ENCODE results near the gene EFNA4. TPM values are rescaled to one million over a fixed set of nuclear protein-coding genes. Genes with fewer than 3 reads are reported as not detected.
"Not testable (repeated sequence)": the region's sequence is repeated elsewhere in the genome, so short reads cannot be mapped to it uniquely, and the experiment has no call there.

Gene EFNA4
- total RNA-seq, 1 donor from 2014 or later: 7.4 TPM

GRCh38 chr1:155116113-155116764, 52.7 kb downstream of the EFNA4 start:
- peak overlapping the region; percentile 68 for H3K27ac ChIP-seq
- peak; percentile 83 for DNase-seq
- no peak overlapping the region for H3K4me3 ChIP-seq
- no peaks in the 10 kb centered on the region for H3K9me3 ChIP-seq
- H3K27me3 ChIP-seq (ENCODE audit: low read depth): no peaks in the 10 kb centered on the region
- no peaks in the 10 kb centered on the region for H3K4me1 ChIP-seq
- no peaks in the 10 kb centered on the region for H3K36me3 ChIP-seq
- intact Hi-C loops (cut with DNase I): no loop called here
- TF ChIP-seq CTCF (IDR thresholded peaks at IDR 0.05): no peak
- peak; percentile 89 to 91 for ATAC-seq

DNA sequence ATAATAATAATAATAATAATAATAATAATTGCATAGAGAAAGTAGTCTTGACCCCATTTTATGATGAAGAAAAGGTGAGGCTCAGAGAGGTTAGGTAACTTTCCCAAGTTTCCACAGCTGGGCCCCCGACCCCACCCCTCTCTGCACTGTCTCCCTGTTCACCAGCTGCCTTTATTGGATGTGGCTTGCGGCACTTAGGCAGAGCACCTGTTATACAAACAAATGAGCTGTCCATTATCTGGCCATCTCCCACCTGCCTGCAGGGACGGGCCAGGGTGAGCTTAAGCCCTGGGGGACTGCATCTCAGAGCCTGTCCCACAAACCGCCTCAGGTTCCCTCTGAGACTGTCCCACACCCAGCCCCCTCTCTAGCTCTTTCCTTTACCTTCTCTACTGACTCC, 54.1 kb downstream of the EFNA4 start:
- Histone ChIP-seq H3K9me3 (no peaks in the 10 kb centered on the region), H3K4me3 (no peak overlapping the region), H3K27ac (no peak overlapping the region), H3K27me3 (ENCODE audit: low read depth) (no peaks in the 10 kb centered on the region), H3K36me3 (no peaks in the 10 kb centered on the region), H3K4me1 (no peaks in the 10 kb centered on the region)
- intact Hi-C loops (cut with DNase I): no loop called here
- ATAC-seq (no peak), DNase-seq (no peak)
- TF ChIP-seq CTCF (IDR thresholded peaks at IDR 0.05): no peak

GRCh38 chr1:155118090-155118489, 54.5 kb downstream of the EFNA4 start:
- intact Hi-C loops (cut with DNase I): not testable (repeated sequence)

More at GRCh38 chr1:155118090-155118489, 54.5 kb downstream of the EFNA4 start:
- H3K4me3 ChIP-seq; H3K36me3 ChIP-seq; ATAC-seq; H3K27ac ChIP-seq; H3K4me1 ChIP-seq; DNase-seq; H3K27me3 ChIP-seq (ENCODE audit: low read depth); H3K9me3 ChIP-seq: not testable (repeated sequence)

Other genes starting within 250 kb of the EFNA4 start
- 4.4 TPM for gene KCNN3, start 193.5 kb upstream of the EFNA4 start, total RNA-seq
- 34.1 TPM for gene PMVK, start 127.0 kb upstream of the EFNA4 start, total RNA-seq
- gene PBXIP1, start 107.6 kb upstream of the EFNA4 start, total RNA-seq: 68.1 TPM
- 27.4 TPM for gene PYGO2, start 102.0 kb upstream of the EFNA4 start, total RNA-seq
- 94.8 TPM for gene SHC1, start 93.0 kb upstream of the EFNA4 start, total RNA-seq
- gene CKS1B, start 89.1 kb upstream of the EFNA4 start, total RNA-seq: 28.5 TPM
- gene FLAD1, start 80.4 kb upstream of the EFNA4 start, total RNA-seq: 31.9 TPM
- not detected for gene LENEP, start 70.2 kb upstream of the EFNA4 start, total RNA-seq
- gene ZBTB7B, start 60.9 kb upstream of the EFNA4 start, total RNA-seq: 72.0 TPM
- 1.4 TPM for gene DCST2, start 30.0 kb upstream of the EFNA4 start, total RNA-seq
- gene DCST1, start 29.9 kb upstream of the EFNA4 start, total RNA-seq: not detected
- 121 TPM for gene ADAM15, start 12.4 kb upstream of the EFNA4 start, total RNA-seq
- gene EFNA3, start 15.1 kb downstream of the EFNA4 start, total RNA-seq: 1.0 TPM
- gene EFNA1, start 64.1 kb downstream of the EFNA4 start, total RNA-seq: 144 TPM
- gene SLC50A1, start 72.1 kb downstream of the EFNA4 start, total RNA-seq: 42.6 TPM
- 62.3 TPM for gene DPM3, start 76.8 kb downstream of the EFNA4 start, total RNA-seq
- gene KRTCAP2, start 109.6 kb downstream of the EFNA4 start, total RNA-seq: 173 TPM
- gene TRIM46, start 110.1 kb downstream of the EFNA4 start, total RNA-seq: 0.35 TPM
- gene THBS3, start 144.2 kb downstream of the EFNA4 start, total RNA-seq: 24.4 TPM
- gene MTX1, start 145.0 kb downstream of the EFNA4 start, total RNA-seq: 27.9 TPM
- 22.9 TPM for gene ENTREP3, start 191.7 kb downstream of the EFNA4 start, total RNA-seq
- 70.2 TPM for gene SCAMP3, start 198.6 kb downstream of the EFNA4 start, total RNA-seq
- 51.1 TPM for gene CLK2, start 209.8 kb downstream of the EFNA4 start, total RNA-seq
- gene HCN3, start 213.7 kb downstream of the EFNA4 start, total RNA-seq: 4.2 TPM
- gene PKLR, start 237.7 kb downstream of the EFNA4 start, total RNA-seq: not detected
- 184 TPM for gene FDPS, start 245.1 kb downstream of the EFNA4 start, total RNA-seq